GM23338 (cell line): Measurements from ENCODE around the gene FBXL2.

ENCODE experiments used
- CREB1 ChIP-seq: fragments of 250-450 bp; sonication (Bioruptor Pico); IDR thresholded peaks from 2 replicates; pipeline ENCODE4 v1.5.0; 2020; ENCODE audit warnings: low read depth, mild to moderate bottlenecking, moderate library complexity
- EZH2 ChIP-seq: fragments of 200-600 bp; sonication (generic); IDR thresholded peaks from one replicate; pipeline ENCODE4 v1.8.0; 2017; ENCODE audit warnings: antibody characterized with exemption, mild to moderate bottlenecking, low read depth; ENCODE audit not compliant: unreplicated experiment
- EZH2phosphoT487 ChIP-seq: fragments of 200-600 bp; sonication (generic); IDR thresholded peaks from one replicate; pipeline ENCODE4 v1.8.1; 2018; ENCODE audit warnings: antibody characterized with exemption; ENCODE audit not compliant: unreplicated experiment
- JUNB ChIP-seq: IDR thresholded peaks from one replicate; pipeline ENCODE4 v1.6.1; 2016; ENCODE audit warnings: antibody characterized with exemption; ENCODE audit not compliant: unreplicated experiment
- POLR2AphosphoS5 ChIP-seq: IDR thresholded peaks from 2 replicates; pipeline ENCODE4 v1.6.1; 2016; ENCODE audit warnings: antibody characterized with exemption, low read depth
- TF ChIP-seq, protein P1 (sequence below), 2 experiments: fragments of 200-600 bp in 1 of 2; sonication (generic) in 1 of 2; conservative IDR thresholded peaks; 2 replicates each; pipeline versions ENCODE4 v1.5.1 to v1.6.1; 2016 to 2017; ENCODE audit warnings: antibody characterized with exemption in 2 of 2, low read depth in 2 of 2, mild to moderate bottlenecking in 2 of 2, moderate library complexity in 1 of 2
- TF ChIP-seq, protein P2 (sequence below): IDR thresholded peaks from one replicate; pipeline ENCODE4 v1.6.1; 2018; ENCODE audit warnings: antibody characterized with exemption; ENCODE audit not compliant: unreplicated experiment

DNA sequence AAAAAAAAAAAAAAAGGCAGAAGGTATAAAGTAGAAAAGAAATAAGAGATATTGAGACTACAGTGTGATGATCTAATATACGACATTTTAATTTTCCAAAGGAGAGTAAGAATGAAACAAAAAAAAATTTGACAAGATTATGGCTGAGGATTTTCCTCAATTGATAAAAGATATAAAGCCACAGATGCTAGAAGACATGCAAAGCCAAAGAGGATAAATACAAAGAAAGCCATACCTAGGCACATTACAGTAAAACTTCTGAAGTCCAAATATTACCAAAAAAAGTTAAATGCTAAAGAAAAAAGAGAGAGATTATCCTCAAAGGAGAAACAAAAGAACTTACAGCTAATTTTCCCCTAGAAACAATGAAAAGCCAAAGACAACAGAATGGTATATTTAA is 38.3 kb upstream of the FBXL2 start:
- TF ChIP-seq, protein P1, sequence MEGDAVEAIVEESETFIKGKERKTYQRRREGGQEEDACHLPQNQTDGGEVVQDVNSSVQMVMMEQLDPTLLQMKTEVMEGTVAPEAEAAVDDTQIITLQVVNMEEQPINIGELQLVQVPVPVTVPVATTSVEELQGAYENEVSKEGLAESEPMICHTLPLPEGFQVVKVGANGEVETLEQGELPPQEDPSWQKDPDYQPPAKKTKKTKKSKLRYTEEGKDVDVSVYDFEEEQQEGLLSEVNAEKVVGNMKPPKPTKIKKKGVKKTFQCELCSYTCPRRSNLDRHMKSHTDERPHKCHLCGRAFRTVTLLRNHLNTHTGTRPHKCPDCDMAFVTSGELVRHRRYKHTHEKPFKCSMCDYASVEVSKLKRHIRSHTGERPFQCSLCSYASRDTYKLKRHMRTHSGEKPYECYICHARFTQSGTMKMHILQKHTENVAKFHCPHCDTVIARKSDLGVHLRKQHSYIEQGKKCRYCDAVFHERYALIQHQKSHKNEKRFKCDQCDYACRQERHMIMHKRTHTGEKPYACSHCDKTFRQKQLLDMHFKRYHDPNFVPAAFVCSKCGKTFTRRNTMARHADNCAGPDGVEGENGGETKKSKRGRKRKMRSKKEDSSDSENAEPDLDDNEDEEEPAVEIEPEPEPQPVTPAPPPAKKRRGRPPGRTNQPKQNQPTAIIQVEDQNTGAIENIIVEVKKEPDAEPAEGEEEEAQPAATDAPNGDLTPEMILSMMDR (conservative IDR thresholded peaks at IDR 0.05; ENCODE audit: low read depth in 2 of 2), result no peak
- no peak for TF ChIP-seq EZH2
- TF ChIP-seq POLR2AphosphoS5, result no peak
- TF ChIP-seq EZH2phosphoT487, result no peak
- TF ChIP-seq, protein P2, sequence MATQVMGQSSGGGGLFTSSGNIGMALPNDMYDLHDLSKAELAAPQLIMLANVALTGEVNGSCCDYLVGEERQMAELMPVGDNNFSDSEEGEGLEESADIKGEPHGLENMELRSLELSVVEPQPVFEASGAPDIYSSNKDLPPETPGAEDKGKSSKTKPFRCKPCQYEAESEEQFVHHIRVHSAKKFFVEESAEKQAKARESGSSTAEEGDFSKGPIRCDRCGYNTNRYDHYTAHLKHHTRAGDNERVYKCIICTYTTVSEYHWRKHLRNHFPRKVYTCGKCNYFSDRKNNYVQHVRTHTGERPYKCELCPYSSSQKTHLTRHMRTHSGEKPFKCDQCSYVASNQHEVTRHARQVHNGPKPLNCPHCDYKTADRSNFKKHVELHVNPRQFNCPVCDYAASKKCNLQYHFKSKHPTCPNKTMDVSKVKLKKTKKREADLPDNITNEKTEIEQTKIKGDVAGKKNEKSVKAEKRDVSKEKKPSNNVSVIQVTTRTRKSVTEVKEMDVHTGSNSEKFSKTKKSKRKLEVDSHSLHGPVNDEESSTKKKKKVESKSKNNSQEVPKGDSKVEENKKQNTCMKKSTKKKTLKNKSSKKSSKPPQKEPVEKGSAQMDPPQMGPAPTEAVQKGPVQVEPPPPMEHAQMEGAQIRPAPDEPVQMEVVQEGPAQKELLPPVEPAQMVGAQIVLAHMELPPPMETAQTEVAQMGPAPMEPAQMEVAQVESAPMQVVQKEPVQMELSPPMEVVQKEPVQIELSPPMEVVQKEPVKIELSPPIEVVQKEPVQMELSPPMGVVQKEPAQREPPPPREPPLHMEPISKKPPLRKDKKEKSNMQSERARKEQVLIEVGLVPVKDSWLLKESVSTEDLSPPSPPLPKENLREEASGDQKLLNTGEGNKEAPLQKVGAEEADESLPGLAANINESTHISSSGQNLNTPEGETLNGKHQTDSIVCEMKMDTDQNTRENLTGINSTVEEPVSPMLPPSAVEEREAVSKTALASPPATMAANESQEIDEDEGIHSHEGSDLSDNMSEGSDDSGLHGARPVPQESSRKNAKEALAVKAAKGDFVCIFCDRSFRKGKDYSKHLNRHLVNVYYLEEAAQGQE, result no peak
- TF ChIP-seq CREB1 (CRISPR knock-in tag), result no peak
- TF ChIP-seq JUNB, result no peak
